GF-D8 (cell line): Measurements from ENCODE around the gene TULP3.
"Not testable (repeated sequence)": the region's sequence is repeated elsewhere in the genome, so short reads cannot be mapped to it uniquely, and the experiment has no call there.

Source experiments
- DNase-seq: peaks from one replicate; lab custom pipeline; 2025; lab: John Stamatoyannopoulos, UW

The TULP3 gene, protein sequence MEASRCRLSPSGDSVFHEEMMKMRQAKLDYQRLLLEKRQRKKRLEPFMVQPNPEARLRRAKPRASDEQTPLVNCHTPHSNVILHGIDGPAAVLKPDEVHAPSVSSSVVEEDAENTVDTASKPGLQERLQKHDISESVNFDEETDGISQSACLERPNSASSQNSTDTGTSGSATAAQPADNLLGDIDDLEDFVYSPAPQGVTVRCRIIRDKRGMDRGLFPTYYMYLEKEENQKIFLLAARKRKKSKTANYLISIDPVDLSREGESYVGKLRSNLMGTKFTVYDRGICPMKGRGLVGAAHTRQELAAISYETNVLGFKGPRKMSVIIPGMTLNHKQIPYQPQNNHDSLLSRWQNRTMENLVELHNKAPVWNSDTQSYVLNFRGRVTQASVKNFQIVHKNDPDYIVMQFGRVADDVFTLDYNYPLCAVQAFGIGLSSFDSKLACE

DNA sequence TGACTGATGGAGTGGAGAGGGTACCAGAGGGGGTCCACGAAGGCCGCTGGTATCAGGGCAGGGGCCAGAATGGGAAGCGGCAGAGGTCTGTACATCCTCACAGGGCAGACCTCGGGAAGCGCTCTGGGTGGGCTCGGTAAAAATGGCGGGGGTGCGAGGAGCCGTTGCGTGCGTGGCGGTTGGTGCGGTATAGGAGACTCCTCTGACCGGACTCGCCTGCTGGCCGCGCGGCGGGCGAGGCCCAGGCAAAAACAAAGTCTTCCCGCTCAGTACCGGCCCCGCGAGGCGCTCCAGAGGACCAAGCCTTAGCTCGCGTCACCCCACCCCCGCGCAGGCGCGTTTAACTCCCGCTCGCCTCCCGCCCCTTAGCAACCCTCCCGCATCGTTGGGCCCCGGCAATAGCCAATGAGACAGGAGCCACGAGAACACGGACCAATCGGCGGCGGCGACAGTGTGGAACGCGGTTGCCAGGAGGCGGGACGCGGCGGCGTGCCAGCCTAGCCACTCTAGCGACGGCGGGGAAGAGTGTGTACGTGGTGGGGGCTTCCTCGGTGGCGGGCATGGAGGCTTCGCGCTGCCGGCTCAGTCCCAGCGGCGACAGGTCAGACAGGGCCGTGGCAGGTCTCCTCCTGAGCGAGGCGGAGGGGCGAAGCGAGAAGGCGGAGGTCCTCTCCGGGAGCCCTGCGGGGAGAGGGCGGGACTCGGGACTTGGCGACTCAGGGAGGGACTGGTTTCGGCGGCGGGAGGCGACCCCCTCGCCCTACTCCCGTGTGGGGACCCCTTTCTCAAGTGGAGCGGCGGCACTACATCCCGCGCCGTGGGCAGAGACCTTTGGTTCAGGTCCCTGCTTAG, at the start of gene TULP3:
TSS of gene TULP3 (plus strand) at position 504 of the 852 bp plus-strand sequence. CDS start at position 561, 57 bp downstream.
- peak; percentile 92 for DNase-seq

DNA sequence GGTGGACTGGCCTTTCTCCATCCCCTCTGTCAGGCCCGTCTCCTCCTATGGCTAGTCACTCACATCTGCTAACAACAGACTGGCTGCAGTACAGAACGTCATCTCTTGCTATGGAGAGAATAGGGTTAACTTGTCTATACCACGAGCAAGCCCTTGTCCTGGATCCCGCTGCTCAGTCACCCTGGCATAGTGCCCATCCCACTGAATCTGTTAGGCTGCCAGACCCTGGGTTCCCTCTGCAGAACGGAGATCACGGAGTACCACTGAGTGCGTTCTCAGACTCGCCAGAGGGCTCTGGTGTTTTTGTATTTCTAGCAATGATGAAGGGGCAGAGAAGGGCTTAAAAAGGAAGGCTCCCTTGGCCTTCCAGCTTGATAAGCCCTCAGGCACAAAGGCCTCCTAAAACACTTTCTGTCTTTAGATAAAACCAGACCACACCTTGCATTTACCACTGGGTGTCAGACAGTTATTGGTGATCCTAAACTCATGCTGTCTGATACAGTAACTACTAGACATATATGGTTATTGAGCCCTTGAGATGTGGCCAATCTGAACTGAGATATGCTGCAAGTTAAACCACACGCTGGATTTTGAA, 49.5 kb upstream of the TULP3 start:
- no peak for DNase-seq

DNA sequence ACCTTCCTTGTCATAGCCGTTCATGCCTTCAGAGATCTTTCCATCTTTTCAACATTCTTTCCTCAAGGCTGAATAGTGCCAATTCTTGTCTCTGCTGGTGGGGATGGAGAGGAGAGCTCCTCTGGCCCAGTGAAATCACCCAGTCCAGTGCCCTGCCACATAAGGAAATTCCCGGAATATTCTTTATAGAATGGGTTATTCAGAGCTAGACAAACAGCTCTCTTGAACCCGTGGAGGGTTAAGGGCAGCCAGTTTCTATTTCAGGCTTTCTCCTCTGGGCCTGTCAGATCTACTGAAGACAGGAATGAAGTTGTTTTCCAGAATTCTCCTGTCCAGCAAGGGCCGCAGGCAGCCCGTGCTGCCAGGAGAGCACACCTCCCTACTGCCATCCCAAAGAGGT, 47.7 kb upstream of the TULP3 start:
- DNase-seq: no peak

DNA sequence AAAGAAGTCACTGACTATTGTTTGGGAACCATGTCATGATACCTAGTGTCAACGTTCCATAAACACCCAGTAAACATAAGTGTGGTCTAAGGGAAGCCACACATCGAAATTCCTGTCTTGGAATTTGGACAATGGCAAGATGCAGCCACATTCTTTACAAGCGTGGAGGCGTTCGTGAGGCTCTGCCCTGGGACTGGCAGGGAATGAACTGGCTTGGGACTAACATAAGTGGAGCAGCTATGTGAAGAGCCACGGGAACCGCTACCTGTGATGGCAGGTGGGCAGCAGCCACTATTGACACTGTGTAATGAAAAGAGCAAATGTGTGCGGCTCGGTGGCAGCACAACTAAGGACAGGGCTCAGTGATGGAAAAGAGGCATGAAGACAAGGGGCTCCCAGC, 45.9 kb upstream of the TULP3 start:
- DNase-seq: no peak

DNA sequence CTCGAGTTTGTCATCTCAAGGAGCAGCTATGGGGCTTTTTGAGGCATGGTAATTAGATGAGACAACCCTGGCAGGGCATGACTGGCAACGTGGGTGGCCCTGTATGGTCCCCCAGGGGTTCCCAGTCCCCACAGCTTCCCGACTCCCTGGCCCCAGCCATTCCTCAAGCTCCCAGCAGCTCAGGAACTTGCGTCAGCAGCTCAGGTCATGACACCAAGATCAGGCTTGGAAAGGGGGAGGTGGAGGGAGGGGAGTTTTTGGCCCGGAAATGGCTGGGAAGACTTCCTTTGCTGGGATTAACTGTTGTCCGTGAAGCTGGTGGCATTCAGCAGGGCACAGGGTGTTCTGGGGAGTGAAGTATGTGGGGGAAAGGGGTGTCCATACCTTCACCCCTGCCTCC, 45.4 kb upstream of the TULP3 start:
- DNase-seq: no peak

DNA sequence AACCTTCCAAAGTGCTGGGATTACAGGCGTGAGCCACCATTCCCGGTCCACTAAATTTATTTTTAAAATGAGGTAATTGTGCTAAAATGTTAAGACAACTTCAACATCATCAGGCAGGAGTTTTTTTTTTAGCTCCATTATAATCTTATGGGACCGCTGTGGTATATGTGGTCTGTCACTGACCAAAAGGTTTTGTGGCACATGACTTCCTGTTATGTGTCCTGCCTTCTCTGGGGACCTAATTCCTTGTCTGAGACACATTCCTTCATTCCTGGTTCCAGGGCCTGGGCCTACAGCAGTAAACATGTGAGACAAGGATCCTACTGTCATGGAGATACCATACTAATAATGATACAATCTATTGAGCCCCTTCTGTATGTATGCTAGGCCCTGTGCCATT, 38.8 kb upstream of the TULP3 start:
- no peak for DNase-seq

DNA sequence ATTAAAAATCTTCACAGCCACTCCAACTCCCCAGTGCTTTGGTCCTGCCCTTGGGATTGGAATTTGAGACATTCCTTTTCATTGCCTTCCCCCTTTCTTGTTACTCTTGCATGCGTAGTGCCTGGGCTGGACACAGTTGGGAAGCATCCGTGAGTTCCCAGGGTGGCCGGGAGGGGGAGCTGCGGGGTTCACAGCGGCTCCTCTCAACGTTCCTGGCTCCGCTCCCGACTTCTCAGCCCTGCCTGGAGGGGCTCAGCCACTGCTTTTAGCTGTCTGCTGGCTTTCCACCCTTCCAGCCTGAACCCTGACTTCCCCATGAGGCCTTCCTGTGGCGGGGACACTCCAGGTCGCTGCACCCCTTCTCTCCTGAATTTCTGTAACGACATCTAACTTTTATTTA, 37.1 kb upstream of the TULP3 start:
- DNase-seq: no peak

DNA sequence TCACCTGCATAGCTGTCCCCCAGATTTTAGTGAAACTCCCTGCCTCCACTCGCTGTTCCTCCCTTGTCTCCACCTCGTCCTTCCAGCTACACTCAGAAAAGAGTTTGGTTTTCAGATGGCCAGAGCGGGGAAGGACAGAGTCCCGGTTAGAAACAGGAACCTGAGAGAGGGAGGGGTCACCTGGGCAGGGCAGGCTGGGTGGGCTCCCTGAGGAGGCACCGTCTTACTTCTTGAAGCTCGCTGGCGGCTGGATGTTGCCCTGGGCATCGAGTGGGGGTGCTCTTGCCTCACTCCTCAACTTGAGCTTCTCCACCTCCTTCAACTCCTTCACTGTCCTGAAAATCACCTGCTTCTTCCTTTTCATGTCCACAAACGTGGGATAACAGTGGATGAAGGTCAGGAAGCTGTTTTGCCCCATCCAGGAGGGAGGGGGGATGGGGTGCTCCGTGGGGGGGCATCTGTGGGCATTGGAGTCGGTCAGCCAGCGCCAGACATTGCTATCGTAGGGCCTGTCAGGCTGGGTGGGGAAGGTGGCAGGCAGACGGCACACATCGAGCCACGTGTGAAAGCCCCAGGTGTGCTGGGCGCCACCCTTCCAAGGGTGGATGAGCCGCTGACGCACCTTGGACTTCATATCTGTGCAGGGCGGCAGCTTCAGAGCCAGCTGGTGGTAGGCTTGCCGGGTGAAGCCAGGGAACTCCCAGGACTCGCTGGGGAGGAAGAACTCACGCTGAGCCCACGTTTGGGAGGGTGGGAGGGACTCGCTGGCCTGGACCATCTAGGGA, 35.8 kb upstream of the TULP3 start:
- DNase-seq: no peak

DNA sequence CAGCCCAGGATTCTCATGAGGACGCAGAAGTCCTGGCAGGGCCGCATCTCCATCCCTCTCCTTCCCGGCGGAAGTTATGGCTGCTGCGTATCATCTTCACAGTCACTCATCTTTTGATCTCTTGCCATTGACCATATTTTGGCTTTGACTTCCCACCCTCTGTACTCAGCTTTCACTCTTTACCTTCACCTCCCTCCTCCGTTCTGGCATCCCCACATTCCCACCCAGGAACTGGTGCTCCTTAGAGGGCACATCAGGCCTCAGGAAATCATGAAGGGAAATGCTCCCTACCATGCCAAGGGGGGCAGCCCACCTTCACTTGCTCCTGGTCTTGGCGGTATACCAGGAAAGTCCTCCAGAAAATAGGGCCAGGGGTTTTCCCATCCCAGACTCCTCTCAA, 35.1 kb upstream of the TULP3 start:
- DNase-seq: no peak

DNA sequence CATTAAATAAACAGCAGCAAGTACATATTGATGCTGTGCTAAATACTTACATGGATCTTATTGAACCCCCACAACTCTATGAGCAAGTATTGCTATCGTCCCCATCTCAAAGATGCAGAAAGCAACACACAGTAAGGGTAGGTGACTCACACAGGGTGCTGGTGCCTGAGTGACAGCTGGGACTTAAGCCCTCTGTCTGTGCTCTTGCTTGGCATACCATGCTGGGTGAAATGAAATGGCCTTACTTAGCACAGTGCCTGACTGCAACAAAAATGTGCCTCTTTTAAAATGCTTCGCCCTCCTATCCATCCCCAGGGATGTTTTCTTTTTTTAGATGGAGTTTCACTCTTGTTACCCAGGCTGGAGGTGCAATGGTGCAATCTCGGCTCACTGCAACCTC, 34.6 kb upstream of the TULP3 start:
- no peak for DNase-seq

DNA sequence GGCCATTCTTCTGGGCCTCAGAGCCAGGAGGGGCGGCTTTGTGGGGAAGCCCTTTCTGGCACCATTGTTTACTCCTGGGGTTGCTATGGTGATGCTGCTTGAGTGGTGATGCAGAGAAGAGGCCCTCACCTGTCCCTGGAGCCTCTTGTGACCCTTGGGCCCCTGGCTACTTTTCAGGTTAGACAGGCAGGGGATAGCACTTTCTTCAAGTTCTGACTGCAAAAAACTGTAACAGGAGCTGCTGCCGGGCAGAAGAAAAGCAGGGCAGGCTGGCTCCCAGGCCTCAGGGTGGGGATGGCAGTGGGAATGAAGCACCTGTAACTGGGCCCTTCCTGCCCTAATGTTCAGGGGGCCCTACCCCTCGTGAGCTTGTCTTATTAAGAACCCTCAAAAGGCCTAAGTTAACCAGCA, 33.7 kb upstream of the TULP3 start, which contains the start of gene TEX52:
TSS of gene TEX52 (minus strand) at position 19 of the 411 bp plus-strand sequence. CDS start at position 6, 13 bp downstream.
- no peak for DNase-seq

DNA sequence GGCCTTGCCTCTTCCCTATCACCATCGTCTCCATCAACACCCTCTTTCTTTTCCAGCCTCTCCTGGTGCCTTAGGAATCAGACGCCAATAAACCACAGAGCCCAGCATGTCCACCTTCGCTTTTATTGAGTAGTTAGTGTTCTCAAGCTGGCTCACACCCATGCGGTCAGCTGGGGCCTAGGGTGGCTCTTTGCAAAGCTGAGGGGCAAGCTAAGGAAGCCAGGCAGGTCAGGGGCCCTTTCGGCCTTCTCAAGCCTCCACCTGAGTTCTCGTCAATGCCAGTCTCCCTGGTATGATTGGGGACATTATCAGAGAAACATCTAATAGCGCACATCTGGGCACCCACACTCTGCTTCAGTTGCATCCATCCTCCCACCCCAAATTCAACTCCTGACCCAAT, 33.1 kb upstream of the TULP3 start:
- DNase-seq: no peak

DNA sequence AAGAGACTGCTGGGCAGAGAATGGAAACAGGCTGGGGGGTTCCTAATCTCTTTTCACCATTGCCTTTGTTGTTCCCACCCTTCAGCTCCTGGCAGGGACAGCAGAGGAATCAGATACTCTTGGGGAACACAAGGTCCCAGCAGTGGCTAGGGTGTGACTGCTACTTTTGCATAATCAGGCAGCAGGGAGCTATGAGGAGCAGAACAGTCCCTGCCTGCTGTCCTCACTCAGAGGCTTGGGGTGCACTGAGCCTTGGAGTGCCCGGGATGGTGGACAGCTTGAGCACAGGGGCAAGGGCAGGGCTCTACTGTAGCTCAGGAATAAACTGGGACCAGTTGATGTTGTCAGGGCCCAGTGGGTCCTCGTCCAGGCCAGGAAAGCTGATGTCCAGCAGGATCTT, 32.4 kb upstream of the TULP3 start:
- no peak for DNase-seq

DNA sequence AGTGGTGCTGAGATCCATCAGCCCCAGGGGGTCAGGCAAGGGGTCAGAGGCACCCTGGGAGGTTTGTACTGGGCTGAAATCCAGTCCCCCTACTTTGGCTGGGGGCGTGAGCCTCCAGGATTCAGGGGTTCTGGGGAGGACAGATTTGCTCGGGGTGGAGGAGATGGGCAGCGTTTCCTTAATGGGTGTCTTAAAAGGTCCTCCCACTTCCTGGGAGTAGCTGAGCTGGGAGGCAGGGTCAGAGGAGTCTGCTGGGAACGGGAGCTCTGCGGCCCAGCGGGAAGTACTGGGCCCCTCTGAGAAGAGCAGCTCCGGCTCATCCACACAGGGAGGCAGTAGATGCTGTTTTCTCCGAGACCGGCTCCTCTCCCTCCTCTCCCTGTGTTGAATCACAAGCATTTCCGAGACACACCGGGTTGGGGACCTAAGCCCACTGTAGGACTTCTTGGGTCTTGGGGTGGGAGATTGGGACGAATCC, 31.7 kb upstream of the TULP3 start:
- no peak for DNase-seq

DNA sequence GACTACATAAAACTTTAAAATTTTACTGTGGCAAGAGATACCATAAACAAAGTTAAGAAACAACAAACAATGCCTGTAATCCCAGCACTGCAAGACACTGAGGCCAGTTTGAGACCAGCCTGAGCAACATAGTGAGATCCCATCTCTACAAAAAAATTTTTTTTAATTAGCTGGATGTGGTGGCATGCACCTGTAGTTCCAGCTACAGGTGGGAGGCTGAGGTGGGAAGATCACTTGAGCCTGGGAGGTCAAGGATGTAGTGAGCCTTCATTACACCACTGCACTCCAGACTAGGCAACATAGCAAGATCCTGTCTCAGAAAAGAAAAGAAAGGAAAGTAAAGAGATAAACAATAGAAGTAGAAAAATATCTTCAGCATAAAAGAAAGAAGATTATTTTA, 30.5 kb upstream of the TULP3 start:
- DNase-seq: no peak

DNA sequence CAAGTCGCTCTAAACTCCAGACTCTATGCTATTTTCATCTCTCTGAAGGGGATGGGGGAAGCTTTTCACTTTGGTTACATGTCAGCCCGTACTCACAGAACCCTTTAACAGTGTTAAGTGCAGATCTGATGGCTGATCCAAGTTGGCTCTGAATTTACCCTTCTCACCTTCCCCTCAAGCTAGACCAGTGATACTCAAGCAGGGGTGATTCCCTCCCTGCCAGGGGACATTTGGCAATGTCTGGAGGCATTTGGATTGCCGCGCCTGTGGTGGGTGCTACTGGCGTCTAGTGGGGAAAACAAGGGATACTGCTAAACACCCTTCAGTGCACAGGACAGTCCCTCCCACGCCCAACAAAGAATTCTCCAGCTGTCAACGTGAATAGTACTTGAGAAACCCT, 27.8 kb upstream of the TULP3 start:
- DNase-seq: no peak

DNA sequence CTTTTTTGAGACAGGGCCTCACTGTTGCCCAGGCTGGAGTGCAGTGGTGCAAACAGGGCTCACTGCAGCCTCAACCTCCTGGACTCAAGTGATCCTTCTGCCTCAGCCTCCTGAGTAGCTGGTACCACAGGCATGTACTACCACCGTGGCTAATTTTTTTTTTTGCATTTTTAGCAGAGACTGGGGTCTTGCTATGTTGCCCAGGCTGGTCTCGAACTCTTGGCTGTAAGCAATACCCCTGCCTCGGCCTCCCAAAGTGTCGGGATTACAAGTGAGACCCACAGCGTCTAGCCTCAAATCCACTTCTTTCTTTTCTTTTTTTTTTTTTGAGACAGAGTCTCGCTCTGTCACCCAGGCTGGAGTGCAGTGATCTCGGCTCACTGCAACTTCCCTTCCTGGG, 27.3 kb upstream of the TULP3 start:
- DNase-seq: not testable (repeated sequence)

DNA sequence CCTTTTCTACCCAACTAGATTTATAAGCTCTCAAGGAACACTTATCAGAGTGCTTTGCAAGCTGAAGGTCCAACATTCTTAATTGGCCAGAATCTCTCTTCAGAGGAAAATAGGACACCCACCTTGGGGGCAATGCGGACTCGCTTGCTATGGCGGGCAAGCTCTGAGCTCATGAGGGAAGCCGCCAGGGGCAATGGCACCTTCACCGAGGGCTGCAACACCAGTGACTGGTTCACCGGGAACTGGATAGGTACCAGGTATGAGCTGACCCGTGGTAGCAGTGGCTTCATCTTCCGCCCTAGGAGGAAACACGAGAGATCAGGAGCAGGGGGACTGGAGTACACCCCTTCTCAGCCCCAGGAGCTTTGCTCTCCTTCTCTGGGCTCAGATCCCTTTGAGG, 26.5 kb upstream of the TULP3 start:
- no peak for DNase-seq

DNA sequence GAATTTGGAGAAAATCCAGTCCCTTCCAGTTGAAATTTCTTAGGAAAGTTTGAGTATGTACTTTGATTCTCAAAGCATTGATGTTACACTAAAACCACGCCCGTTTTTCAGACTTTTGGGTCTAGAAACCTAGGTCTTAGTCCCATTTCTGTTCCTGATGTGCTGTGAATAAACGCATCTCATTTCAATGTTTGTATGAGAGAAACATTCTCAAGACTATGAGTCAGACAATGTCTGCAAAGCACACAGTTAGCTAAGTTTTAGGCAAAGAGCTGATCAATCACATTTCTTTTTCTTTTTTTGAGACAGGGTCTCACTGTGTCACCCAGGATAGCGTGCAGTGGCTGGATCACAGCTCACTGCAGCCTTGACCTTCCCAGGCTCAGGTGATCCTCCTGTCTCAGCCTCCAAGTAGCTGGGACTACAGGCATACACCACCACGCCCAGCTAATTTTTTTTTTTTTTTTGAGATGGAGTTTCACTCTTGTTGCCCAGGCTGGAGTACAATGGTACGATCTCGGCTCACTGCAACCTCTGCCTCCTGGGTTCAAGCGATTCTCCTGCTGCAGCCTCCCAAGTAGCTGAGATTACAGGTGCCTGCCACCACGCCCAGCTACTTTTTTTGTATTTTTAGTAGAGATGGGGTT, 21.6 kb upstream of the TULP3 start:
- DNase-seq: not testable (repeated sequence)

DNA sequence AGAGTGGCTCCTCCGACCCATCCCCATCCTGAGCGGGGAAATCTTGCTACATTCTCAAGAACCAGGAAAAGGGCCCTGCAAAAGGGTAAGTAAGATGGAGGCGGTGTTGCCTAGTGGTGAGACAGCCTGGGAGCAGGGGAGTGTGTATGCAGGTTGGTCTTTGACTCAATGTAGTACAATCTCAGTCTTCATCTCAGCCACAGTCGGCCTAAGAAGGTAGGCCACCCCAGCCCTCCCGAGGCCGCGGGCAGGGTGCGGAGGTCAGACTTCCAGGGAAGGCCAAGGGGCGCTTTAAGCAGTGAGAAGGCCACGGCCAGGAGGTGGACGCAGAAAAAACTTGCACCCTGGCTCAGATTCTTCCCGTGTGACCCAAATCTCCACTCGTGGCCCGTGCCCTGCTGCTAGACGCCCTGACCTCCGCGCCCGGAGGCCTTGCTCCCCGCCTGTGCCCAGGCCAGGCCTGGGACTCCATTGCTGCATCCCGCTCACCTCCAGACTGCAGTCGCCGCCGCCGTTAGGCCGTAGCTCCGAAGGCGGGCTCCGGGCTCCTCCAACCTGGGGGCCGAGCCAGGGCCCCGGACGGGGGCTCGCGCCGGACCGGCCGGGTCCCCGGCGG, 14.2 kb upstream of the TULP3 start:
- DNase-seq: no peak
